Testis (tissue), 3 donors: ENCODE results near the gene DIP2B. TPM values are rescaled to one million over a fixed set of nuclear protein-coding genes. Genes with fewer than 3 reads are reported as not detected.

Source experiments
- DNase-seq: peaks from one replicate; pipeline ENCODE4 v3.0.0-alpha.2; 2019
- H3K27ac ChIP-seq, 2 donors: fragments of 200-600 bp; sonication (generic); one replicate each; pipeline ENCODE4 v1.5.1; 2019
- H3K27me3 ChIP-seq: fragments of 200-600 bp; sonication (generic); one replicate; pipeline ENCODE4 v1.5.1; 2019
- H3K36me3 ChIP-seq: fragments of 200-600 bp; sonication (generic); one replicate; pipeline ENCODE4 v1.5.1; 2017; ENCODE audit warnings: low read depth; ENCODE audit errors: missing control alignments
- H3K4me1 ChIP-seq: fragments of 200-600 bp; sonication (generic); one replicate; pipeline ENCODE4 v1.5.1; 2019
- H3K4me3 ChIP-seq, 2 donors: fragments of 200-600 bp; sonication (generic); one replicate each; pipeline ENCODE4 v1.5.1; 2017 to 2019
- H3K9me3 ChIP-seq: fragments of 200-600 bp; sonication (generic); one replicate; pipeline ENCODE4 v1.5.1; 2017
- POLR2A ChIP-seq: fragments of 450-650 bp; IDR thresholded peaks from one replicate; pipeline ENCODE4 v1.6.1; 2017; ENCODE audit warnings: antibody characterized with exemption, mild to moderate bottlenecking, moderate library complexity
- WGBS, 2 donors: methylation state at CpG; one replicate each; pipeline ENCODE4 v1.1.5; 2018; 5-methylcytosine and 5-hydroxymethylcytosine counted together
- intact Hi-C: fragments of 100-400 bp; cut with DNase I; formaldehyde crosslinking; loops from one replicate; pipeline ENCODE4 v1.15.1; 2023; ENCODE audit warnings: low total_unique reads
- polyA plus RNA-seq: library from polyadenylated mRNA; stranded (reverse); fragments of 350-450 nt; fragmentation: Illumina TruSeq; extraction: RNeasy Lipid Tissue Mini Kit (QIAGEN cat#74804); gene quantifications from one replicate; pipeline ENCODE4 v1.2.3, GENCODE V29; 2014; ENCODE audit warnings: low read depth, low replicate concordance; ENCODE audit not compliant: insufficient read depth
- total RNA-seq, 2 donors: library from RNA; depleted of rRNA; stranded (reverse); fragments of >200 nt; gene quantifications; one replicate each; pipeline ENCODE4 v1.2.3, GENCODE V29; 2016
- TF ChIP-seq, protein P1 (sequence below), 3 experiments: fragments of 450-650 bp in 2 of 3; fragments of 200-600 bp in 1 of 3; sonication (generic) in 1 of 3; IDR thresholded peaks; one replicate each; pipeline ENCODE4 v1.5.1; 2016 to 2019; ENCODE audit warnings: antibody characterized with exemption in 3 of 3, mild to moderate bottlenecking in 2 of 3, moderate library complexity in 1 of 3

The DIP2B gene
- total and polyA plus RNA-seq, 3 donors from 2014 or later = 19.1 to 57.1 (median 43.5) TPM

DNA sequence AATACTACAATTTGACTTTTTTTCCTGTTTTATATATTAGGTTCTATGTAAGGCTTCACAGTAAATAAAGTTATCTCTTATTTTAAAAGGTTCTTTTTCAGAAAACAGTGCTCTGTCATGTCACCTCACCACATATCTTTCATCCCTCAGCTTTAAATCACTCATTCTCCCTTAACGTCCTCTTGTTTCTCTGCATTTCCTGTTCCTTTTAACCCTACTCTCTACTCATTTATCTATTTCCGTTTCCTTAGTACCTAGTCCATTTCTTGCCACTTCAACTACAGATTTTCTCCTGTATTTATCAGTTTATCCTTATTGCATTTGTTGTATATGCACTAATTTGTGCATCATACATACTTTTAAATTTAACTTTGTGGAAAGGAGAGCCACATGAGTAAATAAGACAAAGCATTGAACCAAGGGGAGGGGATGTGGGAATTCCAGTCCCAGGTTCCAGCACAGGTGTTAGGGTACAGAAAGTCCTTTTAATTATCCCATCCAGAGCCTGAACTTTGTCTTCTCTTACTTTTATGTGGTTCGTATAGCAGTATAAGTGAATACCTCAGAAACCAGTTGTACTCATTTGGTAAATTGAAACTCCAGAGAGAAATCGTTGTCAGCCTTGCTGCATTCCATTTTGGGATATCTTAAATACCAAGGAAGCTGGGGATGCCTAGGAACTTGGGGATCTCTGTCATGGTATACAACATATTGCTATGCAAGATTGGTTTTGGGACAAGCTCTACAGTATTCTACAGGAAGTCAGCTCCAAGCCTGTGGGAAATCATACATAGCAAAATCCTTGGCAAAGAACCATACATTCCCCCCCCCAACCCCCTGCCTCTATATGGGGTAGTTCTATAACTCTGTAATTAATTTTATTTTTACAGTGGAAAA lies 120.5 kb downstream of the DIP2B start:
- no peak for TF ChIP-seq POLR2A
- 71 to 72% methylated on average over 4 of the region's 4 CpGs for WGBS, 2 donors
- no peaks in the 10 kb centered on the region for H3K4me1 ChIP-seq
- H3K4me3 ChIP-seq = no peak overlapping the region
- no peaks in the 10 kb centered on the region for H3K27me3 ChIP-seq
- intact Hi-C loops = no loop called here
- H3K9me3 ChIP-seq = no peaks in the 10 kb centered on the region
- no peak for DNase-seq
- no peak overlapping the region for H3K27ac ChIP-seq
- H3K36me3 ChIP-seq = no peaks in the 10 kb centered on the region

DNA sequence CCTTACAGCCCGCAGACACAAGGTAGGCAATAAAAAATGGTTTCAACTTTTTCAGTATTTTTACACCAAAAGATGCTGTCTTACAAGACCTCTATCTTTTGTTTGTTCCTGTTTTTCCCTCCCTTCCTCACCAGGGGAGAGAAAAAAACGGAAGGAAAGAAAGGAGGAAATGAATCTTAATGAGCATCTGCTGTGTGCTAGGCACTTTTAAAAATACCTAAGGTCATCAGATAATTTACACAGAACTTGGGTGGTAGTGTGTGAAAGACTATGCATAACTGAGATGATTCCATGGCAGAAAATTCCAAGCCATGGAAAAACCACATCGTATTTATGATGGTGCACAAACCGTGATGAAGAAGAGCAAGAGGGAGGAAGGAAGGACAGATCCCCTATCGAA lies 121.2 kb downstream of the DIP2B start:
- Histone ChIP-seq H3K36me3 (no peaks in the 10 kb centered on the region), H3K9me3 (no peaks in the 10 kb centered on the region), H3K27me3 (no peaks in the 10 kb centered on the region), H3K27ac (no peak overlapping the region), H3K4me3 (no peak overlapping the region), H3K4me1 (no peaks in the 10 kb centered on the region)
- WGBS, 2 donors = 73 to 82% methylated on average over 5 of the region's 5 CpGs
- intact Hi-C loops = no loop called here
- no peak for DNase-seq
- TF ChIP-seq POLR2A = no peak

DNA sequence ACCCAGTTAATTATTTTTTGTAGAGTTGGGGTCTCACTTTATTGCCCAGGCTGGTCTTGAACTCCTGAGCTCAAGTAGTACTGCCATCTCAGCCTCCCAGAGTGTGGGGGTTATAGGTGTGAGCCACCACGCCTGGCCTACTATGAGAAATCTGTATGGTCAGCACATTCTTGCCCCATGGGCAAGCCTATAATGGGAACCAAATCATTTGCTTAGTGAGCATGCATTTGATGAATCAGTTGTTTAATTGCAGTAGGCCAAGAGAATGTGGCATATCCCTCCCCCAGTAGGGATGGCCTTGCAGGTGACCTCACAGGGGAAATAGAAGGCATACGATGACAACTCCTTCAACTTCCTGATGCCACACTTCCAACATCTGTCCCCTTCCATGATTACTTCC lies 122.7 kb downstream of the DIP2B start:
- 69 to 90% methylated on average over 2 of the region's 2 CpGs for WGBS, 2 donors
- Histone ChIP-seq H3K27me3 (no peaks in the 10 kb centered on the region), H3K27ac (no peak overlapping the region), H3K9me3 (no peaks in the 10 kb centered on the region), H3K4me3 (no peak overlapping the region), H3K36me3 (no peaks in the 10 kb centered on the region), H3K4me1 (no peaks in the 10 kb centered on the region)
- TF ChIP-seq, protein P1, sequence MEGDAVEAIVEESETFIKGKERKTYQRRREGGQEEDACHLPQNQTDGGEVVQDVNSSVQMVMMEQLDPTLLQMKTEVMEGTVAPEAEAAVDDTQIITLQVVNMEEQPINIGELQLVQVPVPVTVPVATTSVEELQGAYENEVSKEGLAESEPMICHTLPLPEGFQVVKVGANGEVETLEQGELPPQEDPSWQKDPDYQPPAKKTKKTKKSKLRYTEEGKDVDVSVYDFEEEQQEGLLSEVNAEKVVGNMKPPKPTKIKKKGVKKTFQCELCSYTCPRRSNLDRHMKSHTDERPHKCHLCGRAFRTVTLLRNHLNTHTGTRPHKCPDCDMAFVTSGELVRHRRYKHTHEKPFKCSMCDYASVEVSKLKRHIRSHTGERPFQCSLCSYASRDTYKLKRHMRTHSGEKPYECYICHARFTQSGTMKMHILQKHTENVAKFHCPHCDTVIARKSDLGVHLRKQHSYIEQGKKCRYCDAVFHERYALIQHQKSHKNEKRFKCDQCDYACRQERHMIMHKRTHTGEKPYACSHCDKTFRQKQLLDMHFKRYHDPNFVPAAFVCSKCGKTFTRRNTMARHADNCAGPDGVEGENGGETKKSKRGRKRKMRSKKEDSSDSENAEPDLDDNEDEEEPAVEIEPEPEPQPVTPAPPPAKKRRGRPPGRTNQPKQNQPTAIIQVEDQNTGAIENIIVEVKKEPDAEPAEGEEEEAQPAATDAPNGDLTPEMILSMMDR (IDR thresholded peaks at IDR 0.05) = no peak
- TF ChIP-seq POLR2A = no peak
- DNase-seq = no peak
- intact Hi-C loops = no loop called here

DNA sequence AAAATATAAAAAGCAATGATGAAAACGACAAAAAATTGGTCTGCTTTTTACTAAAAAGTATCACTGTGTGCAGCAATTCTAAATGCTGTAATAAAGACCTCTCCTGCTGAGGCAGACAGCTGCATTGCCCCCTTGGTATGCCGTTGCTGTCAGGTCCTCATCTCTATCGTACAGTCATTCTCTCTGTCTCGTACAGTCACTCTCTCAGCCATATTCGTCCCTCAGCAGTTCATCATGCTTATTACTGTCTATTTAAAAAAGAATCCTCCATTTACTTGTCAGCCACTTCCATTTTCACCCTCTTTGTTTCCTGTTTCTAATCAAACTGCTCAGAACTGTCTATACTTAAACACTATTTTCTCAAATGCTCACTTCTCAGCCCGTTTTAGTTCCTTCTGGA lies 123.6 kb downstream of the DIP2B start:
- Histone ChIP-seq H3K9me3 (no peaks in the 10 kb centered on the region), H3K4me1 (no peaks in the 10 kb centered on the region), H3K4me3 (no peak overlapping the region), H3K36me3 (no peaks in the 10 kb centered on the region), H3K27ac (no peak overlapping the region), H3K27me3 (no peaks in the 10 kb centered on the region)
- WGBS, 2 donors = 87 to 88% methylated on average over 6 of the region's 6 CpGs
- DNase-seq = no peak
- intact Hi-C loops = no loop called here
- TF ChIP-seq, protein P1 (IDR thresholded peaks at IDR 0.05) = no peak
- TF ChIP-seq POLR2A = no peak

DNA sequence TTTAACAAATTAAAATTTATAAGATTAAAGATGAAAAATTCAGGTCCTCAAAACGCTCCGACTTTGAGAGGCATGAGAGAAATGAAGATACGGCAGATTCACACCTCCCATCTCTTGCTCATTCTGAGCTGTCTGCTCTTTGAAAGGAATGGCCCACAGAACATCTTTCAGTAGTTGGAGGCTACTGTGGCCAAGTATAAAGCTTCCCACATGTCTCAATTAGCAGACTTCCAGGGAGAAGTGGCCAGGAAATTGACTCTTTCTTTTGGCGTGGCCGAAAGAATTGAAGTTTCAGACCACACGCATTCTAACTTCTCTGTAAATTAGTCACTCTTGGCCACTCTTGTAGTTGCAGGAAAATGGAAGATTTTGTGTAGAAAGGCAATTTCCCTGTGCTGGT lies 129.2 kb downstream of the DIP2B start:
- WGBS, 2 donors = 66 to 79% methylated on average over 6 of the region's 6 CpGs
- H3K27ac ChIP-seq = no peak overlapping the region
- H3K36me3 ChIP-seq = no peaks in the 10 kb centered on the region
- H3K4me3 ChIP-seq = no peak overlapping the region
- TF ChIP-seq POLR2A = no peak
- TF ChIP-seq, protein P1 (IDR thresholded peaks at IDR 0.05) = no peak
- H3K4me1 ChIP-seq = no peaks in the 10 kb centered on the region
- H3K27me3 ChIP-seq = no peaks in the 10 kb centered on the region
- intact Hi-C loops = no loop called here
- no peaks in the 10 kb centered on the region for H3K9me3 ChIP-seq
- no peak for DNase-seq

DNA sequence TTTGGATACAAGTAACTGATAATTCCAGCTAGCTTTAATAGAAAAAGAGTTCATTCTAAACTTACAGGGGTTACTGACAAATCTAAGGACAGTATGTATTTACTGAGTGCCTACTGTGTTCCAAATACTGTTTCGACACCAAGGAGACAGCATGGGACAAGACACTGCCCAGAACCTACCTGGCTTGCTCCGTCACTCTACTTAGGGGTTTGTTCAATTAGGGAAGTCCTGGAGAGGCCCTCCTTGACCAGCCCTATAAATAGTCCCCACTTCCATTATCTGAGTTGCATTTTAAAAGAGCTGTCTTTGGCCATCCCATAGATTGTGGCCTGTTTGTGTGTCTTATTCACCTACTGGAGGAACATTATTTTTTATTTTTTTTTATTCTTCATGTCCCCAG lies 129.6 kb downstream of the DIP2B start:
- Histone ChIP-seq H3K27ac (no peak overlapping the region), H3K36me3 (no peaks in the 10 kb centered on the region), H3K4me3 (no peak overlapping the region), H3K27me3 (no peaks in the 10 kb centered on the region), H3K4me1 (no peaks in the 10 kb centered on the region), H3K9me3 (no peaks in the 10 kb centered on the region)
- DNase-seq = no peak
- 89 to 97% methylated on average over 2 of the region's 2 CpGs for WGBS, 2 donors
- TF ChIP-seq, protein P1 (IDR thresholded peaks at IDR 0.05) = no peak
- TF ChIP-seq POLR2A = no peak
- intact Hi-C loops = no loop called here
